GM18861 (cell line): ENCODE measurements around the gene SLC8A1.

Experiments used
- ATAC-seq: cut with Tn5 transposase; IDR thresholded peaks from one replicate; pipeline ENCODE4 v1.9.1; 2021; ENCODE audit not compliant: unreplicated experiment

The SLC8A1 gene

DNA sequence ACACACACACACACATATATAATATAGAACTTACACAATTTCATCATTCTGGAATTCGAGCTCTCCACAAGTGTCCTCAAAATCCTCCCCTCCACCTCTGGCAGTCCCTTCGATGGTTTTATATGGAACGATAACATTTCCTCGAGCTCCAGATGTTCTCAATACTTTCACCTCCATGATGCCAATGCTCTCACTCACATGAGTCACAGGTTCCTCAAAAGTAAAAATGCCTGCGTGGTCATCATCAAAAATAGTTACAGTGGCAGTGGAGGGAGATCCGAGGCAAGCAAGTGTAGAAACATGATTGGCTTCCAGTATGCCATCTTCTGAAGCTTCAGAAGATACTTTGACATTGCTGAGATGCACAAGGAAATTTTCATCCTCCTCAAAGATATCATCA is 23.5 kb downstream of the SLC8A1 start:
- ATAC-seq, result no peak

DNA sequence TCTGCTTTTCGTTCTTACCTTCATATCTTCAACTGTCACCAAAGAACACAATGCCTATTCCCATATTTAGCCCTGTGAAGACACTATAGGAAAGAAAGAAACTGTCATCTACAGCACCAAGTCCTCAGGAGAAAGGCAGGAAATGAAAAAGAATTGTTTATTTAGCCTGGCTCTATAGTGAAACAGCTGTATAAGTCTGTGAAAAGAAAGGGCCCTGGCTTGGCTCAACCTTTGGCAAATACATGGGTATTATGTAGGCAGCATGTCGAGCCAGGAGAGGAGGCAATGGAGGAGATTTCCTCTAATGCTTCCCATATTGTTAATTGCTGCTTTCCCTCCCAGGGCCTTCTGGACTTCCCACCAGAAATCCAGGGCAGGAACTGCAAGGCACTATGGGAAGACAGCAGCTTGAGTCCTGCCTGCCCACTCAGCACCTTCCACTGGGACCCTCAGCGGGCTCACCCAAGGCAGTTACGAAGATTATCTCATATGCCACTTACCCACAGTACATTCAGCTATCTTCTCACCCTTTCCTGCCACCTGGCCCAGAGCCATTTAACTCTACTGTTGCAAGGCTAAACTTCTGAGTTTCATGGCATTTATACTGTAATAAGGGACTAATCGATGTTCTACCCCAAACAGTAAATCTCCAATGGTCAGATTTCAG is 30.1 kb downstream of the SLC8A1 start:
- no peak for ATAC-seq

DNA sequence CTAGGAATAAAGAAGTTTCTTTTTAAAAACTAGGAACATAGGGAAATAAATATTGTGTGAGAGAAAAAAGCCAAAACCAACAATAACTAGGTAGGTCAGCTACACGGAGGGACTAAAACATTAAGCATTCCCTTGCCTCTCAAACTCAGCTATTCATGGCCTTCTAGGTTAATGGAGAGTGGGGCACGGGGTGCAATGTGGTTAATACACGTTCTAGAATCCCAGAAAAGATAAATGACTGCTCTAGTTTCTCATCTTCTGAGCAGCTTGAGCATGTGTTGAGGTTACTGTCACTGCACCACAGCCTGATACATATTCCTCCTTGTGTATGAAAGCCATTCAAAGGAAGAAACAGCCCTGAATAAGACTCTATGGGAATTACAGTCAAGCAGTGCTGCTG is 31.4 kb downstream of the SLC8A1 start:
- no peak for ATAC-seq

DNA sequence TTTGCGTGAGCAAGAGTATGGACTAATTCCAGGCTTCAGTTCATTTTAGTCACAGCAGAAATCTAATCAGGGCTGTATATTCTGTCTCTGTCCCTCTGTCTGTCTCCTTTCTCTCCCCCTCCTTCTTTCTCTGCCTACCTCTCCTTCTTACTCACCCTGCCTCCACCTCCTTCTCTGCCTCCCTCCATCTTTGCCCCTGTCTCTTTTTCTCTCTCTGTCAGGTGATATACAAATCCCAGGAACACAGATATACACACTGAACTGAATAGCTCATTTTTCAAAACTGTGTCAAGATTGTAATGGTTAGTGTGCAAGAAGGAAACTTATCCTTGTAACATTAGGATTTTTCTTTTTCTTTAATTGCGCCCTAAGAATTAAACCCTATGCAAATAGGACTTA is 32.5 kb downstream of the SLC8A1 start:
- ATAC-seq, result no peak

DNA sequence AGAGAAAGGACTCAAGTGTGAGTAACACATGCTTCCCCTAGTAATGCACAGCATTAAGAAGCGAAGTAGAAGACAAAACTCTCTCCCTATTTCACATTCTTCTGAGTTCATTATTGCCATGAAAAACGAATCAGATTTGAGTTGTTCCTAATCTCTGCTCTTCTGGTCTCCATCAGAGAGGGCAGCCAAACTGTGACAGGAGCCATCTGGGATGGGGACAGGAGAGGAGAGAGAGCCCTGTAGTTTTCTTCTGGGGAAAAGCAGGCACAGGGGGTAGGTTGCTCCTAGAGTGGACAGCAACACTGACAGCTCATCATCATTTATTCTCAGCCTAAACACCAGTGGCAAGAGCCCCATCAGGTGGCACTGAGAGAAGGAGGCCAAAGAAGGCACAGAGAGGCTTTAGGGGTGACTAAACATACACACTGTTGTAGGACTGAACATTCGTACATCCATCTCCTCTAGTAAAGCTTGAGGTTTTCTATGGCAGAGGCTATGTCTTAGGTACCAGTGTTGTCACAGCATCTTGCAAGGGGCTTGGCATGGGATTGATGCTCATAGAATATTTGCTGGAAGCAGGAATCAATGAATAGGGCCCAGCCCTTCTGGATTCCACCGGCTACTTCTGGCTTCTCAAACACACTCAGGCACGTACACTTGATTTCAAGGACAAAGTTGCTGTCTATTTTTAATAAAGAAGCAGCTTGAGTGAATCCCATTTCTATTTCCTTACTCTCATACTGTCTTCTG is 33.1 kb downstream of the SLC8A1 start:
- no peak for ATAC-seq

DNA sequence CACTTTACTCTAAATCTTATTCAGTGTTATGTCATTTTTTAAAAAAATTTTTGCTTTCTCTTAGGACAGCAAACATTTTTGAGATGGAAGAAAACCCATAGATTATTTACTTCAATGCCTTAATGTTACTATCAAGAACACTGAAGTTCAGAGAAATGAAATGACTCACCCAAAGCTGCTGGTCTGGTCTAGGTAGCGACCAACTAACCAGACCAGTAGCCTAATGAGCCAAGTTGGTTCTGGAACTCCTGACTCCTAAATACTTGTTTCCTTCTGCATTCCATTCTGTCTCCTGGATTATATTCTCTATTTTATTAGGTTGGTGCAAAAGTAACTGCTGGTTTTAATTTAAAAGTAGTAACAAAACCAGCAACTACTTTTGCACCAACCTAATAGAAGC is 35.4 kb downstream of the SLC8A1 start:
- ATAC-seq, result no peak

DNA sequence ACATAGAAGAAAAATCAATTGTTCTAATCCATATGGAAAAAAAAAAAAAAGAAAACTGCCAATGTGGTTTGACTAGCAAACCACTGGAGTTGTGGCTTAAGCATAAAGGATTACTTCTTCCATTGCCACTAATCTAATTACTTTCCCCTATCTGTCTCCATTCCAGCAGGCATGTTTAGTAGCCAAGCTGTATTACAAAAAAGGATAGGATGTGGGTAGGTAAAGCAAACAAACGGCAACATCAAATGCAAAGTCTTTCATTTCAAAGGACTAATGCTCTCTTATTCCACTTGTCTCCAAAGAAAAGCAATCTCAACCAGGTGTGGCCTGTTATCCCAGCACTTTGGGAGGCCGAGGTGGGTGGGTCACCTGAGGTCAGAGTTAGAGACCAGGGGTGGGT is 36.5 kb downstream of the SLC8A1 start:
- ATAC-seq, result no peak

DNA sequence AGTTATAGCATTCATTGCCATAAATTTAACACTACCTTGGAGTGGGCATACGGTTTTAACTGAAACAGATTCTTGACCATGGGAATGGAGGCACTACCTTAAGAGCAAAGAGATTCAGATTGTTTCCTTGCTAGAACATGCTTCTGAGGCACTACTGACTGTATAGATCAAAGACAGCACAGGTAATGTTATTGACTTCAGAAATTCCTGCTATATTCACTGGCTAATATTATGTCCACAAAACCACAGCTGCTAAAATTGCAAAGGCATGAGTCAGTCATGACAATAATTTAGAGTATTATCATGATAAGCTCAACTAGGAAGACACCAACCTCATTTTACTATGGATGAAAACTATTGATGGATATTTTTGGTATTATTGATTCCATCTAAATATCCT is 39.4 kb downstream of the SLC8A1 start:
- no peak for ATAC-seq

DNA sequence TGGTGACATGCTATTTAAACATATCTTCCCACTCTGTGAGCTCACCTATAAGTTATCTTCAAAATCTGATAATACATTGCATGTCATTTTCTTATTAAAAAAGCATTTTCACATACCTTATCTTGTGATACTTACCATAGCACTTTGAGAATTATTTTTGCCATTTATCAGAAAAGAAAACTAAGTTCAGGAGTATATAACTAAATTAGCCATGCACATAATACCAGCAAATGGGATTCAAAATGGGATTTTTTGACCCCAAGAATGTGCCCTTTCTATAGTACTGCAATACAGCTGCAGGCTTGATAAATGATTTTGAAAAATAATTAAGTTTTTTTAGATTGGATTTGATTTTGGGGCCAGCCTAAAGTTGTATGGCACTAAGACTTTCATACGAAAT is 41.2 kb downstream of the SLC8A1 start:
- ATAC-seq, result no peak

DNA sequence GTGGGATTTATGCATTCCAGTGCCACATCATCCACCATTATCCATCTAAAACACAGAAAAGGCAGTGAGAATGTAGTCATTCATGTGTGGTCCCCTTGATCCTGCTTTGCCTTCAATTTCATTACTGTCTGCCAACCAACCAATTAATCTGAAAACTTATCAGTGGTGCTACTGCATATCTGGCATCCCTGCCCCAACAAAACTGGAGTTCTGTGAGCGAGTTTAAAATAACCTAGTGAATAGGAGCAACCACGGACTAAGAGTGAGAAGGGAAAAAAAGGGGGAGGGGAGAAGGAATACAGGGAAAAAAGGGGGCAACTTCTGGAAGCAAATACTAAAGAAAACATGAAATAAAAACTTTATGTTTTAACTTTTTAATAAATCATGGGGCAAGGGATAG is 42.2 kb downstream of the SLC8A1 start:
- ATAC-seq, result no peak

DNA sequence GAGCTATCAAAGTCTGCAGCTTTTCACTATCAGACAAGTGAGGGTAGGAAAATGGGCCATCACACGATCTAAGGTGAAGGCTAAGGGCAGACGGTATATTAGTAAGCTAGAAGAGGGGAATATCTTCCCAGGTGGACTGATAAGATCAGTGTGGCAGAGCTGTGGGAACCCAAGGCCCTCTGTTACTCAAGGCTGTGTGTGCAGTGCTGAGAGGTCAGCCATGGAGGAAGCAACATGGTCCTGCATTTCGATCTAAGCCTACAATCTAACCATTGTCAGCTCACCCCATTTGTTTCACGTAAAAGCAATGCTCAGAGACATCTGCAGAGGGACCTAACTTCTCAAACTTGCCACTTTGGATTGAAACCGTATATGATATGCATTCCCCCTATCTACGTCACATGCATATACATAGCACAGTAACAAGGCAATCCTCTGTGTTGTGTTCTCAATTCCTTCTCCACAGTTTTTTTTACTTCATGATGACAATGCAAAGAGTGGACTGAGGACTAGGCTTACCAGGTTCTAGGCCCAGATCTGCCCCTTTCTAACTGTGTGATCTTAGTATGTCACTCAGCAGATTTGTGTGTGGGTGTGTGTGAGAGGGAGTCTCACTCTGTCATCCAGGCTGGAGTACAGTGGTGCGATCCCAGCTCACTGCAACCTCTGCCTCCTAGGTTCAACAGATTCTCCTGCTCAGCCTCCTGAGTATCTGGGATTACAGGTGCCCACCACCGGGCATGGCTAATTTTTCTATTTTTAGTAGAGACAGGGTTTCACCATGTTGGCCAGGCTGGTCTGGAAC is 45.2 kb downstream of the SLC8A1 start:
- ATAC-seq, result no peak

DNA sequence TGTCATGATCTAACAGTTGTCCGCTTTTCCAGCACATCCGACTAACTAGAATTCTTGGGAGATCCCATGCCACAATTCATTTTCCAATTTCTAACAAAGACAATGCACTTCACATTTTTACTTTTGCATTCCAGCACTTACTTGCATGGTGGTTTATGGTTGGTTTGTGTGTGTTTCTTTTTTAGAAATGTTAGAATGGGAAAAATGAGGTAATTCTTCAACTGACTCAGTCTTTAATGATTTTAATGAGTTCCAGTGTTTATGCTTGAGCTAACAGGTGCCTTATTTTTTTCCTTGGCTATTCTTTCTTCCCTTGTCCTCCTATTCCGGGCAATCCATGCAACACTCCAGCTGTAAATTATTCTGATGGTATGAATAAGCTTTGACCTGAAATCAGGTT is 46.4 kb downstream of the SLC8A1 start:
- ATAC-seq, result no peak

DNA sequence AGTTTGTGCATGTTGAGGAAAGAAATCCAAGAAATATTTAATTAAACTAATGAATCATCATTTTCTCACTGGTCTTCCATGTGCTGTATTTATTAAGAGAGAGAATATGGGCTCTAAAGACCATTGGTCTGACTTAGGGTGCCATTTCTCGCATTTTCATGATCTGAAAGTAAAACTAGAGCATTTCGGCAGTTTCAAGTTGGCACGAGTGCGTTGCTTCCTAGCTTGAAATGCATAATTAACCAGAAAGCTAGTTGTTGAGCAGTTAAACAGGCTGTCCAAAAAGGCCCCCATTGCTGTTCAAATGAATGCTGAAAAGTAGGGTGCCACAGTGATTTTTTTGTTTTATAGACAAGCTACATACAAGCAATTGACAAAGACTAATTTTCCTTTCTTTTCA is 47.4 kb downstream of the SLC8A1 start:
- ATAC-seq, result no peak

DNA sequence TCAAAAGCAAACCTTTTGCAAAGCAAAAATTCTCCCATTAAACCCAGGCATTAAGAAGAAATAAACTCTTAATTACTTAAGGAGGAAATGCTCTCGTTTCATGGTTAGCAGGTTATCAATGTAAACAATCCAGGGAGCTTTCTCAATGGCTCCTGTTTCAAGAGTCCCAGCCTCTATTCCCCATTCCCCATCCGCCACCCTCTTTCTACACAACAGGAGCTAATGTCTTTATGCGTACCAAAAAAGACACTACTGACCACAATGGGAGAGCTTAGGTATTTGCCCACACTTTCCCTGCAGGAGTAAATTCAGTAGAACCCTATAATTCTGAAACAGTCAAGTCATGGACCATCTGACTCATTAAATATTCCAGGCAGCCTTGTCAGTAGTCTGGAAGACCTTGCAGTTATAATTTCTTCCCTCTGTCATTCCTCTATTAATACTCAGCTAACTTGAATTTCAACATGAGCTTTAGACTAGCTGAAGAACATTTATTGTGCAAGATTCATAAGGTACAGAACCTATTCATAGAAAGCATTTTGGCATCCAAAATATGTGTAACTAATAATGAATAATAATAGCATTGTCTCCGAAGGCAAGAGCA is 48.6 kb downstream of the SLC8A1 start:
- ATAC-seq, result no peak

DNA sequence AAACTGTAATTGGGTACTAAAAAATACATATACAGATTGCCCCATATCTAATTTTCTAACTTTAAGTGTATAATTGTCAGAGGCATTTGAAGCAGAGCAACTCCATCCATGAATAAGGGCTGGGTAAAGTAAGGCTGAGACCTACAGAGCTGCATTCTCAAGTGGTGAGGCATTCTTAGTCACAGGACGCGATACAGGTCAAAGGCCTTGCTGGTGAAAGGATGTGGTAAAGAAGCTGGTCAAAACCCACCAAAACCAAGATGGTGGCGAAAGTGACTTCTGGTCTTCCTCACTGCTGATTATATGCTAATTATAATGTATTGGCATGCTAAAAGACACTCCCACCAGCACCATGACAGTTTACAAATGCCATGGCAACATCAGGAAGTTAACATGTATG is 50.0 kb downstream of the SLC8A1 start:
- no peak for ATAC-seq

DNA sequence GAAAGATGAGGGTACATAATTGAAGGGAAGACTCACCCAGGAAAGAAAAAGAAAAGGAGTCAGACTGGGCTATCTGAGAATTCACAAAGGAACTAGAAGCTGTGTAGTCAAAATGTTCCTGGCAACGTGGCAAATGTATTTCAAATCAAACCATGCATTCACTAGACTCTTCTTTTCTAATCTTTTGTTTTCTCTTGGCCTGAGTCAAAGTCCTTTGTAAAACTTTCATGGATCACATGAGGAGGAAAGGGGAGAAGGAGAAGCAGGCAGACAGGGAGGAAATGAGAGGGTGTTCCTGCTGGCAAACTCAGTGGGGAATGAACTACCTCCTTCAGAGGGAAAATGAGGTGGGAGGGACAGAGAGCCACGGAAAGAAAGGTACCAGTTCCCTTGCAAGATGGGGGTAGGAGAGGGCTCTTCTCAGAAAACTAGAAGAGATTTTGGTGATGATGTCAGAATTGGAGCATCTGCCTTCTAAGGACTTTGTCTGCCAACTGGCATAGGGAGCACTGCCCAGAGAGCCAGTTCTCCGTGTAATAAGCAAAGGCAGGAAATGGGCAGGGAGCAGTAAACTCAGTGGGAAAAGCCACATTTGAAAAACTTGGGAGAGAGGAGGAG is 51.4 kb downstream of the SLC8A1 start:
- no peak for ATAC-seq

DNA sequence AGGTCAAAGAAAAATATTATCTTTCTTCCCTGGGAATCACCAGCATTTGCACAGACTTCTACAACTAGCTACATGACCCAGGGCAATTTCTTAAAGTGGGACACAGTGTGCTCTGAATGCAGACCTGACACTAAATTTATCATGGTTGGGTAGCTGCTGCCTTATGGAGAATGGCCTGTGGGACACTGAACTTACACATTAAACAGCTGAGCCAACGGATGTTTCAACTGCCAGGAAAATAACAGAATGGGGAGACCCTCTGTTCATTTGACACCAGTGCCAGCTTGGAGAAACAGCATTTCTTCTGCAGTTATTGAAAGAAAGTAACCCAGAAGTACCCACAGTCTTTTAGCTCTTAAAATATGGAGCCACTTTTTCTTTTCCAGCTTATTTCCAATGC is 54.1 kb downstream of the SLC8A1 start:
- no peak for ATAC-seq

DNA sequence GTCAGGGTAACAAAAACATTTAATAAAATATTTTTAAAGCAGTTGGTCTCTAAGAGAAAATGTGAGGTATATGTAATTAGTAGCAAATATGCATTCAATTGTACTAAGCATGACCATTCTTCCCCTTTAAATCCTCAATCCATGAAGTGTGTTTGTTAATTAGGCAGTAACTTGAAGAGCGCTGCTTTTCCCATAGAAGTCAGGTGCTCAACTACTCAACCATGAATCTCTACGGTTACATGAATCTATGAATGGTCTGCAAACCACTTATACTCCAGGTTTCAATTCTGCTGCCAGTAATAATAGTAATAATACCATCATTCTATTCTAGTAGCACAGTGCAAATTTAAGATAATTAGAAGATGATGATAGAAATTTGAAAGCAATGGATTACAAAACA is 55.8 kb downstream of the SLC8A1 start:
- ATAC-seq, result no peak

DNA sequence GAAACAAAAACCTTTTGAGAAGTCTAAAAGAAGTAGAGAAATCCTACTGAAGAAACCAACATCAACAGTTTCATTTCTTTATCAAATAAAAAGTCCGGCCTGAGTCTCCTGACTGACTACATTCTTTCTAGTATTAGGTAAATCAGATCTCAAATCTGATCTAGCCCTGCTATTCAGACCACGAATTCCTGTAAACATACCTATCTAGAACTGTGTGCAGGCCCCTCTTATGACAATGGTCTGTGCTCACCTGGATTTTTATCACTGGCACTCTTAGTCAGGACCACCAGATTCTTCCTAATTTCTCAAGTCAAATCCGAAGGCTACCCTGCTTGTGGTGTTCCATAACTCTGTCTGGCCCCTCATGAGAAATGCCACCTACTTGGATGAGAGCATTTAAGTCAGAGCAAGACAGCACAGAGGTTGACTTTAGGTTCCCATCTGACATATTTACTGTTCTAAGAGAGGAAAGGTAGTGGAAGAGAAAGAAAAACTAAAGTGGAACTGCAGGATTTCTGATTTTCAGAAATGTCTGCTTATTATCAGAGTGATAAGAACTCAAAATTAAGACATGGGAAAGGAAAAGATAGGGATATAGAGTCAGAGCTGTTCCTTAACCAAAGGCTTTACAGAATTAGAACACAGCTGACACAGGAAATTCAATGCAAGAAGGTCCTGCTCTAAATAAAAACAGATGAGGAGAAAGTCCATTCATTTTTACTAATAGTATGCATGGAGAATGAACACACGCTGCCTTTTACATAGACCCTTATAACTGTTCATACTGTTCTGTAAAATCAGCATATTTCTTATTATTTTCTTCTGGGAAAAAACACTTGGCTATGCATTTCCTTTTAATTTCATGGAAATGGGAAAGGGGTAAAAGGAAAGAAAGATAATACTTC is 56.5 kb downstream of the SLC8A1 start:
- ATAC-seq, result no peak

DNA sequence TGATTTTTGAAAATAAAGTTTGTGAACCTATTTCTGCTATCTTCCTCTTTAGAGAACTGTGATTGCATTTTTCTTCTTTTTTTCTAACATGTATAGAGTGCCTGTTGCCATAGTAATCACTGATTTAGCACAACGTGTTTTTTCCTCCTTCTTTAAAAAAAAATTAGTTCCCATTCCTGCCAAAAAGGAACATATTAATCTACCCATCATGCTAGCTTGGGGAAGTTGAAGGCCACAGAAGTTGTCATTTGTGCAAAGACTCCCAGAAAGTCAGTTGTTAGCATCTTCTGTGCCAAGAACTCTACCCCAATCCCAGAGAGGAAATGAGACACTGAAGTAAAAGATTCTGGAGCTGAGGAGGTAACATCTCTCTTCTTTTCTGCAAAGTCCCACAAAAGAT is 57.3 kb downstream of the SLC8A1 start:
- ATAC-seq, result no peak
